NCI-H748 treated with DMSO at 0.1 percent for 48 hours (cell line): ENCODE results near the gene CCDC172.
"Not testable (repeated sequence)": the region's sequence is repeated elsewhere in the genome, so short reads cannot be mapped to it uniquely, and the experiment has no call there.

Source experiments
- DNase-seq: peaks from one replicate; lab custom pipeline; 2025; lab: John Stamatoyannopoulos, UW

CCDC172 gene

DNA sequence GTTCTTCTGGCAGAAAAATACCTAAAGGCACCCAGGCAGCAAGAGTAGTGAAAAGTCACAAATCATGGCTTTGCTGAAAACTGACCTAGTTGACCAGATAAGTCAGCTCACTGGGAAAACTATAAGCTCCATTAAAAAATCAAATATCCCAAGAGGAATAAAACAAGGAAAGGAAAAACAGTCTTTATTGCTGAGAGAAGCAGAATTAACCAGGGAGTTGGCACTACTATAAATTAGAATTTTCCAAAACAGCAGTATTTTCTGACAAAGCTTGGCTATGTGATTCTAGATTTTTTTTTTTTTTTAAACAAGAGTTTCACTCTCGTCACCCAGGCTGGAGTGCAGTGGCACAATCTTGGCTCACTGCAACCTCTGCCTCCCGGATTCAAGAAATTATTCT, 12.6 kb downstream of the CCDC172 start:
- DNase-seq, result no peak

DNA sequence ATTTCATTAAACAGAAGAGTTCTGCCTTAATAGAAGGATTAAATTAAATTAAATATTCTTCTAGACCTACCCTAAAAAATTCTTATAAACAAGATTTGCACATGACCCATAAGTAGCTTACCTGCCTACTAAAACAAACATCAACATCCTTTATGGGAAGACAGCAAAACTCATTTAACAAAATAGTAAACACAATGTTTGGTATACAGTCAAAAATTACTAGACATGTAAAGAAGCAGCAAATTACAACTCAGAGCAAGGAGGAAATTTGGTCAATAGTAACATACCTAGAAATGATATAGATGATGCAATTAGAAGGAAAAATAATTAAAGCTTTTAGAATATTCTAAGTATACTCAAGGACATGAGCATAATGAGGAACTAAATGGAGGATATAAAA, 27.9 kb downstream of the CCDC172 start:
- DNase-seq, result no peak

DNA sequence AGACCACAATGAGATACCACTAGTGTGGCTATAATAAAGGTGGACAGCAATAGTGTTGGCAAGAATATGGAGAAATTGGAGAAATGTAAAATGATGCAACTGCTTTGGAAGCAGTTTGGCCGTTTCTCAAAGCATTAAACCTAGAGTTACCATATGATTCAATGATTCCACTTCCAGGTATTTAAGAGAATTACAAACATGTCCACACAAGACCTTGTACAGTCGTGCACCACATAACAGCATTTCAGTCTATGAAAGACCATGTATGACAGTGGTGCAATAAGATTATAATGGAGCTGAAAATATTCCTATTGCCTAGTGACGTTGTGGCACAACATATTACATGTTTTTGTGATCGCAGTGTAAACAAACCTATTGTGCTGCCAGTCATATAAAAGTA, 29.6 kb downstream of the CCDC172 start:
- DNase-seq, result no peak

DNA sequence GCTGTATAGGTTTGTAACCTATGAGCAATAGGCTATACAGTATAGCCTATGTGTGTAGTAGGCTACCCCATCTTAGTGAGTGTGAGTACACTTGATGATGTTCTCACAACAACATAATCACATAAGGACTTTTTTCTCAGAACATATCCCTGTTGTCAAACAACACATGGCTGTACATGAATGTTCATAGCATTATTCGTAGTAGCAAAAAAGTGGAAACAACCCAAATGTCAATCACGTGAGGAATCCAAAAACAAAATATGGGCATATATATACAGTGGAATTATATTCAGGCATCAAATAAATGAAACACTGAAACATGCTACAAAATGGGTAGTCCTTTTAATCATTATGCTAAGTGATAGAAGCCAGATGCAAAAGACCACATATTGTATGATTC, 31.1 kb downstream of the CCDC172 start:
- no peak for DNase-seq

DNA sequence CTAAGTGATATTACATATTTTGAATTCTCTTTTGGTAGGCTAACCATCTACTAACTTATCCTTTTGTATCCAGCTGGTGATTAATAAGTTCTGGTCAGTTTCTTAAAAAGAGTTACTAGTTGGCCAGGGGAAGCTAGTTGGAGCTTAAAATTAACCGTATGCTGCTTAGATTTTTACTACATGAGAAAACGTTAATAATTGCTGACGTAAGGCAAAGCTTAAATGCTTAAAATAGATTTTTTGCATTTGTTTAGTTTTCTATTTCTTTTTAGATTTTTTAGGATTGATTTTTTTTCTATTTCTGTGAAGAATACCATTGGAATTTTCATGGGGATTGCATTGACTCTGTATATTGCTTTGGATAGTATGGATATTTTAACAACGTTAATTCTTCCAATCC, 32.6 kb downstream of the CCDC172 start:
- DNase-seq, result no peak

DNA sequence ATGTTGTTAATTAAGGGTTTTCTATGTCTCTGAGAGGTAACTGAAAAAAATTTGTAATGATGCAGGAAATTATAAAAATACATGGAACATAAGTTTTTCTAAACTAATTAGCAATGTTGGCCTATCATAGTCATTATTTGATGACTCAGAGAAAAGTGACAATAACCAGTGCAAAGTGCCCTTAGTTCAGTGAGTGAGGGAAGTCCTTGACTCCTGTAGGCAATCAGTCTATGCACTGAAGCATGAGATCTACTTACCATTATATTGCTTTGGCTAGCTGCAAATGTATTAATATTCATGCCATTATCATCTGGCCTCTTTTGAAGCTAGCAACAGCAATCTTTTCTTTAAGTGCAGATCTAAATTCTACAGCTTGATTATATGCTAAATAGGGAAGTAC, 40.6 kb downstream of the CCDC172 start:
- DNase-seq, result no peak

DNA sequence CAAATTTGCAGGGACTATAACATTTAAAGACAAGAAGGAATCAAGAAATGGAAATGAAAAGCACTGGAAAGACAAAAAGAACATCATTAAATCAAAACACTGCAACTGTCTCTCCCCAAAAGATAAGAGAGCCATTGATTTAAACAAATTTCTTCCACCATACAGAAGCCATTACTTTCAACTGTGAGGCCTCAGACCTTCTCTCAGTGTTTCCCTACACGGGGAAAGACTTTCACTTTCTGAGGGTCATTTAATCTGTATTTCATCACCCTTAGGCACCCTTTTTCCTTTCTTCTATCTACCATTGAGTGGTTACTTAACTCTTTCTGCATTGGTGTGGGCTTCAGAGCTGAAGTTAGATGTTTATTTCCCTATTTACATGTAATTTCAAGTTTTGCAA, 47.5 kb downstream of the CCDC172 start:
- no peak for DNase-seq

DNA sequence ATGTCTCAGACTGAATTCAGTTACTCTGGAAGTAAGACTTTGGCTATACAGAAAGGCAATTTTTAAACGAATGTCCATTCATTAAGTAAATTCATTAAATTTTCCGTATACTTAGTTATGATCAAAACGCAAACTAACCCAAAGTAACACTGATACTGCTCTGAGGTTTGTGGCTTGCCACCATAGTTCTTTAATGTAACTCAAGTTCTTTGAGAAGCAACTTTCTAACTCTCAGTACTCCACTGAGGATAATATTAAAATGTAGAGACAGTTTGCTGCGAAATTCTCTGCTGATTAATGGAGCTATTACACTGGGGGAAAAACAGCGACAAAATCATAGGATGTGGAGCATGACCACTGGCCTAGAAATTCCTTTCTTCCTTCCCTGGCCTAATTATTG, 58.0 kb downstream of the CCDC172 start:
- DNase-seq, result no peak

DNA sequence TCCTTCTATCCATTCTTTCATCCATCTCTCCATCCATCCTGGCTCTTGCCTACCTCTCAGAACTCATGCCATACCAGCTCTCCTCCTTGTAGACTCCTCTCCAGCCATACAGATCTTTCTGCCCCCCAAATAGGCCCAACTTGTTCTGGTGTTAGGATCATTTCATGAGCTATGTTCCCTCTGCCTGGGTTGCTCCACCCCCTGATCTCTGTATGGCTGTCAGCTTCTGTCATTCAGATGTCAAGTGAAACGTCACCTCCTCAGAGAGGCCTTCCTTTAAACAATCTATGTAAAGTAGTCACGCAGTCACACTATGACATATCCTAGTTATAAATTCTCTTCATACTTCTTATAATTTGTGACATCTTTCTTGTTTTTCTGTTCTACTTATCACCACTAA, 61.1 kb downstream of the CCDC172 start:
- no peak for DNase-seq

DNA sequence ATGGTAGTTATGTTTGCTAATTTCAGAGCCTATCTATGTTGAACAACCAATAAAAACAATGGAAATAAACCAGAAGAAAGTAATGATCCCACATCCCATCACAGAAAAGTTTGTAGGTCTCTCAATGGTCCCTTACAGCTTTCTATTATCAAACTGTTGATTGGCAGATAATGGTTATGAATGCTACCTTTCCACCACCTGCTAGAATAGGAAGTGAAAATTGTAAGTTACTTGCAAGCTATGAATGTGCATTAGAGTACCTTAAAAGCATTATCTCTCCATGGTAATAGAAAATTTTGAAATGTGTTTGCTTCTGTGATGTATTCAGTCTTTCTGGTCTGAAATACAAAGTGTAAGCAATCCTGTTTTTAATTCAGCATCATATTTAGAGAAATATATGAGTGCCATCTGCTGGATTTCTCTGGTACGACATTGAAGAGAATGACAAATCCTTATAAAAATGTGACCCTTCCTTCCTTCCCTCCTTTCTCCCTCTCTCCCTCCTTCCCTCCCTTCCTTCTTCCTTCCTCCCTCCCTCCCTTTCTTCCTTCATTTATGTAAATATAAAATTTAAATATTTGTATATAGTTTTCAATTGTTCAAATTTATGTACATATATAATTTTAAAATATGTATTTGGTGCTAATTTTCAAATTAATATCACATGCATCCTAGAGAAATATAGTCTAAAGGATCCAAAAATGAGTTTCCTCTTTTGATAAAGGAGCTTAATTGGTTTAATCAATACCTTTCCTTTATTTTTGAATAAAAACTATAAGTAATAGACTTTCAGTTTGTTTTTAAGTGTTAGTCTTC, 62.0 kb downstream of the CCDC172 start:
- no peak for DNase-seq

DNA sequence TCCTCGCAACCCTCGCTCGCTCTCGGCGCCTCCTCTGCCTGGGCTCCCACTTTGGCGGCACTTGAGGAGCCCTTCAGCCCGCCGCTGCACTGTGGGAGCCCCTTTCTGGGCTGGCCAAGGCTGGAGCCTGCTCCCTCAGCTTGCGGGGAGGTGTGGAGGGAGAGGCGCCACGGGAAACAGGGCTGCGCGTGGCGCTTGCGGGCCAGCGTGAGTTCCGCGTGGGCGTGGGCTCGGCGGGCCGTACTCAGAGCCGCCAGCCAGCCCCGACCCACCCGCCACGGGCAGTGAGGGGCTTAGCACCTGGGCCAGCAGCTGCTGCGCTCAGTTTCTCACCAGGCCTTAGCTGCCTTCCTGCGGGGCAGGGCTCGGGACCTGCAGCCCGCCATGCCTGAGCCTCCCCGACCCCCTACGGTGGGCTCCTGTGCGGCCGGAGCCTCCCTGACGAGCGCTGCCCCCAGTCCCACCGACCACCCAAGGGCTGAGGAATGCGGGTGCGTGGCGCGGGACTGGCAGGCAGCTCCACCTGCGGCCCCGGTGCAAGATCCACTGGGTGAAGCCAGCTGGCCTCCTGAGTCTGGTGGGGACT, 69.1 kb downstream of the CCDC172 start:
- not testable (repeated sequence) for DNase-seq

DNA sequence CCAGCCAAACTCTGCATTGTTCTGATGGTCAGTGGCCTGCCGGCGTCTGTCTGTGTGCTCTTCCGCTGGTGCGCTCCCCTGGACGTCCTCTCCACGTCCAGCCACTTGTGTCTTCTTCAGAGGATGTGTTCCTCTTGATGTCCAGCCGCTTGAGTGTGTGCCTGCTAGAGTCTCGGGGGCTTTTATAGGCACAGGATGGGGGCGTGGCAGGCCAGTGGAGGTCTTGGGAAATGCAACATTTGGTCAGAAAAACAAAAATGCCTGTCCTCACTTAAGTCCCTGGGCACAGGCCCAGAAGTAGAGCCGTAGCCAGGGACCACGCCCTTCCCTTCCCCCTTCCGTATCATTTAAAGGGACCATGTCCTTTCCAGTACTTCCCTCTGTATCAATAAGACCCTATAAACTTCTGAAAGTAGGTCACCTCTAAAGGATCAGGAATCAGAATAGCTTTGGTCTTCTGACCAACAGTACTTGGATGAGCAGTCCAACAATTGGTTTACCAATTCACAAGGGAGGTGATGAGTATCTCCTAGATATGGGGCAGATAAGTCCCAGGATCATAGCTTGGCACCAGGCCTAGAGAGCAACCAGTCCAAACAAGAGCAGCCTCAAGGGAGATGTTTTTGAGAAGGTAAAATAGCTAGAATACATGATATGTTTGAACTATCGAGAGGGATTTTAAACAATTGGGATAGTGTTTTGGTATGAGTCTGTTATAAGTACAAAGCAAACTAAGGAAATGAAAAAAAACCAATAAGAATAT, 71.2 kb downstream of the CCDC172 start:
- no peak for DNase-seq

DNA sequence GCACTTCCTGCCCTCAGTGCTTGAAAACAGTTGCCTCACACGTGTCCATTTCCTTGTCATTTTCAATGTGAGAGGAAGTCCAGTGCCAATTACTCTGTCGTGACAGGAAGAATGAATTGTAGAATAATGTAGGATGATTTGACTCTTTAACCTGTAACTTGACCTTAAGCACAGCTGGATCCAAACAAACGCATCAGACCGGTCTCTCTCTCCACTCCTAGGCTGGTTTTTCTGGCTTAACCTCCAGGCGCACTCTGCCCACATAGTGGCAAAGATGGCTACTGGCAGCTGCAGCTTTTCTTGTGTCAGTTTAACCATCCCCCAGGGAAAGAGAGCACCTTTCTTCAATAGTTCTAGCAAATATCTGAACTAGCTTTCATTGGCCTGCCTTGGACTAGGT, 74.0 kb downstream of the CCDC172 start:
- DNase-seq, result no peak

DNA sequence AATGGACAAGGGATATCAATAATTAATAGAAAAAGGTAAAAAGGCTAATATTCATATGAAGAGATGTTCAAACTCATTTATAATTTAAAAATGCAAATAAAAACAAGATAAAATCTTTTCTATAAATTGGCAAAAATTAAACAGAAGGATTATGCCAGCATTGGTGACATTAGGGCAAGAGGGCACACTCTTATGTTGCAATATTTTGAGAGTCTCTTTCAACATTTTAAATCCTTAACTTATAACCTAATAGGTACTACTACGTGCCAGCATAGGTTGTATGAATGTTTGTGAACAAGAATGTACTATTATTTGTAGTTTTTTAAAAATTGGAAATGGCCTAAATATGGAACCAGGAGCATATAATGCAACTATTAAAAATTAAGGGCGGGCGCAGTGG, 78.6 kb downstream of the CCDC172 start:
- DNase-seq, result no peak

DNA sequence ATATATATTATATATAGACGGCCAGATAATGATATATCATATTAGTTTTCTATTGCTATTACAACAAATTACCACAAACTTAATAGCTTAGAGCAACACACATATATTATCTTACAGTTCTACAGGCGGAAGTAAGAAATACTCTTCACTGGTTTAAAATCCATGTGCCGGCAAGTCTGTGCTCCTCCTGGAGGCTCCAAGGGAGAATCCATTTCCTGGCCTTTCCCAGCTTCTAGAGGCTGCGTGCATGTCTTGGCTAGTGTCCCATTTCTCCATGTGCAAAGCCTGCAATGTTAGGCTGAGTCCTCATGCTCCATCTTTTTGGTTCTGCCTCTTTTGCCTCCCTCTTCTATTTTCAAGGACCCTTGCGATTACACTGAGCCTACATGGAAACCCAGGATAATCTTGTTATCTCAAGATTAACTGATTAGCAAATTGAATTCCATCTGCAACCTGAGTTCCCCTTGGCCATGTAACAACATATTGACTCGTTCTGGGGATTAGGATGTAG, 79.5 kb downstream of the CCDC172 start:
- no peak for DNase-seq

DNA sequence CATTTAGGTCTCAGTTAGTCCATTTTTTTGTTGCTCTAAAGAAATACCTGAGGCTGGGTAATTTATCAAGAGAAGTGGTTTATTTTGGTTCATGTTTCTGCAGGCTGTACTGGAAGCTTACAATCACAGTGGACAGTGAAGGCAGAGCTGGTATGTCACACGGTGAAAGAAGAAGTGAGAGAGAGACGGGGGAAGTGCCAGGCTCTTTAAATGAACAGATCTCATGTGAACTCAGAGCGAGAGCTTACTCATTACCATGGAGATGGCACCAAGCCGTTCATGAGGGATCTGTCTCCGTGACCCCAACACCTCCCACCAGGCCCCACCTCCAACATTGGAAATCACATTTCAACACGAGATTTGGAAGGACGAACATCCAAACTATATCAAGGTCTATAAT, 84.5 kb downstream of the CCDC172 start:
- no peak for DNase-seq

DNA sequence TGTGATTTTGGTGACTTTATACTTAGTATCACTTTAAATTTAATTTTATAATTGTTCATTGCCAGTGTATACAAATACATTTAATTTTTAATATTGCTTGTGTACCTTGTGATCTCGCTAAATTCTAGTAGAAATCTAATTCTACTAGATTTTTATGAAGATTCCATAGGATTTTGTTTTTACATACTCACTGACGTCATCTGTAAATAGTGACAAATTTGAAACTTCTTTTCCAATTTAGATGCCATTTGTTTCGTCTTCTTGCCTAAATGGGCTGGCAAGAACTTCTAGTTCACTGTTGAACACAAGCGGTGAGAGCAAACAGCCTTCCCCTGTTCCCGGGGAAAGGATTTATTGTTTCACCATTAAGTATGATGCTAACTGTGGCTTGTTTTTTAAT, 86.1 kb downstream of the CCDC172 start:
- no peak for DNase-seq

DNA sequence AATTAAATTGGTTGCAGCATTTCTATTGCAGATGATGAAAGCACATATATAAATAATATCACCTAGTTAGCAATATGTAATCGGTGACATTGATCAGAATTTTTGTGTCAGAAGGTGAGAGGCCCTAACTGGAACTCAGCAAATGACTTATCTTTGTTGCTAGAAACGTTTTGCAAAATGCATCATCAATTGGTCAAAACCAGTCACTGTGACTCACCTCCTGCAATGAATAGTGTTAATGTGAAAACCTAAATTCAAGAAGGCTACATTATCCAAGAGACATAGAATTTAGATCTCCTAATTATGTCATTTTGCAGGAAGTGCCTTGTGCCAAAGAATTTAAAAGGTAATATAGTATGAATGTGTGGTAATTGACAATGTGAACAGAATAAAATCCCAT, 93.6 kb downstream of the CCDC172 start:
- no peak for DNase-seq

DNA sequence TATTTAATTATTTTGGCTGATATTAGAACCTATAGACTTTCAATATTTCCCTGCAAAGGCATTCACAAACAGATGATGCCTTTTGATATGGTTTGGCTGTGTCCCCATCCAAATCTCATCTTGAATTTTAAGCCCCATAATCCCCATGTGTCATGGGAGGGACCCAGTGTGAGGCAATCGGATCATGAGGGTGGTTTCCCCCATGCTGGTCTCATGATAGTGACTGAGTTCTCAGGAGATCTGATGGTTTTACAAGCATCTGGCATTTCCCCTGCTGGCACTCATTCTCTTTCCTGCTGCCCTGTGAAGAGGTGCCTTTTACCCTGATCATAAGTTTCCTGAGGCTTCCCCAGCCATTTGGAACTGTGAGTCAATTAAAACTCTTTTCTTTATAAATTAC, 94.1 kb downstream of the CCDC172 start:
- DNase-seq, result no peak

DNA sequence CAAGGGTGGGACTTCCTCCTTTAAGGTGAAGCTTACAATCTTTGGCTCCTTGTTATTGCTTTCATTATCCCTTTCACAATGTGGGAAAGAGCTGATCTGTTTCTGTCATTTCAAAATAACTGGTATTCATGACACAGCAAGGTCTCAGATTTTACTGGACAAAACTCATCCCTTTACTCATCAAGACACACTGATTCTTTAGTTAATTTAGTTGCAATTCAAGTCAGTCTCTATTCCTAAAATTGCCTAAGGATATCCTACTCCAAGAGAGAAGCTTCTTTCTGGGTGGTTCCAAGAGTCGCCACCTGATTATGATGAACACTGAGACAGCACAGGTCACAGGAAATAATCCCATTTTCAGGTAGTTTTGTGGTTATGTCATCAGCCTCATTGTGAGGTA, 97.6 kb downstream of the CCDC172 start:
- no peak for DNase-seq

DNA sequence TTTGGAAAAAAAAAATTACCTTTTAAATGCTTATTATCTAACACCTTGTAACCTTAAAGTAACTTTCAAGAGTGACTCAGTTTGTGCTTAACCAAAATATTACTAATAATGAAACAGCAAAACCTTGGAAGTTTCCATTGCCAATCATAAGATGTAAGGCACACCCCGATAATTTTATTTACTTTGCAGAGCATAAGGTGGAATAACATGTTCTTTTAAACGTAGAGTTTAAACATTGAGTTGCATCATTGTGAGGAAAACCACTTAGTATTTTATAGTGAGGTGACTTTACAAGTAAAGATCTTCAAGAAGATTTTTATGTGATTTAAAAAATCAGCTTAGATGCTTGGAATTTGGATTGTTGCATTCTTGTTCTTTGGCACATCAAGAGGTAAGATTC, 103.4 kb downstream of the CCDC172 start, which contains the start of gene PNLIPRP3:
PNLIPRP3 (plus strand) TSS at position 177 of the 400 bp plus-strand sequence; CDS start at position 343, 166 bp downstream.
- DNase-seq, result no peak

DNA sequence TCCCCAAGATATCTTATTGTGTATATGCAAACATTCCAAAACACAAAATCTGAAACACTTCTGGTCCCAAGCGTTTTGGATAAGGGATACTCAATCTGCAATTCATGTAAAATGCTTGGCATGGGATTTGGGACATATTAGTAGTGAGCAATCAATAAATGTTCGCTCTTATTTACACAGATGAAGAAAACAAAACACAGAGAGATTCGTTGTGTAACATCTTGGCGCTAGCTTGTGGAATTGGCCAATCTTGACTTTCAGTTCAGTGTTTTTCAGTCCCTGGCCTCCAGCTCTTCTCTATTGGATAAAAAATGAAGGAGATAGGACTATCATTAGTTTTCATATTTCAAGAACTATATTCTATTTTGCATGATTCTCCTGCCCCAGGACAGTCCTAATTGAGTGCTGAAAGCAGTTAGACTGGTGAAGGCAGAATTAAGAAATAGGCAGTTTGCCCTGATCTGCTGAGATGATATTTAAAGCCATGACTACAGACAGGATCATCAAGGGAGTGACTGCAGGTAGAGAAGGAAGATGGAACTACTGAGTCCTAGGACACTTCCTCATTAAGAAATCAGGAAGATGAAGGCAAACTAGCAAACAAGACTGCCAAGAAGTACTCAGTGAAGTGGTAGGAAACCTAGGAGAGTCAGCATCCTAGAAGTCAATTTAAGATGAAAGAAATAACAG, 105.2 kb downstream of the CCDC172 start:
- DNase-seq, result no peak
